HL-60/S4 treated with retinoic acid at 250 ng/mL for 4 days and 3 days (cell line): ENCODE results near the gene USP21.

Experiments
- in situ Hi-C: fragments of 300-500 bp; cut with MboI; formaldehyde crosslinking; loops from 2 replicates; pipeline ENCODE4 v1.7.0; 2022; ENCODE audit warnings: low sequenced_read_pairs

USP21 gene

DNA sequence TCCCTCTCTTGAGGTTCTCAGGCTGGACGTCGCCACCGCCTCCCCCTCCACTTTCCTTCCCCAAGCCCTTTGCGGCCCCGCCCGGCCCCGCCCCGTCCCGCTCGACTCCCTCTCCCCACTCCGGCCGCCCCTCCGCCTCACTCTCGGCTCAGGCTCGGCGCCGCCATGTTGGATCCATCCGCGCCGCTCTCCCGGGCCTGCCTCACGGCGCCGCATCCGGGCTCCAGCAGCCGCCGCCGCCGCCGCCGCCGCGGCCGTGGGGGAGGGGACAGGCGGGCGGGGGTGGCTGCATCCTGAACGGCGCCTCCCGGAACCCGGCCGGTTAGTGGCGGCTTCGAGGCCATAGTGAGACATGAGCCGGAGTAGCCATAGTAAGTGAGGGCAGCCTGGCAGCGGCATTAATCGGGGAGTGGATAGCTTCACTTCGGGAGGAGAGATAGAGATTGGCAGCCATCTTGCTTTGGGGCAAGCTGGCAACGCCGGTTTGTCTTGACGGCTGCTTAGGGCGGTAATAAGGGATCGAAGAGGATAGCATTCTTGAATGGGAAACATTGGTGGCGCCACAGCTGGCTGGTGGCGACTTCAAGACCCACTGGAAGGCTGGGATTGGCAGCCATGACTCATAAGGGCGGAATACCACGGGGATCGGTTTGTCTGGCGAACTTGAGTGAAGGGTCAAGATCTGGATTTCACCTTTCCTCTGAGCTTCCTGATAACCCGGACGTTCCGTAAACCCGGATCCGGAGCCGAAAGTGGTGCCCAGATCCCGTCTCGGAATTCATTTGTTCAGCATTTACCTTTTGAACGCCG is 26.7 kb upstream of the USP21 start, which contains the start of gene DEDD:
Gene DEDD, minus strand, starts transcription at position 258 of the 810 bp plus-strand sequence. CDS start 8,205 bp downstream, outside the sequence.
- in situ Hi-C loops, result no loop called here

DNA sequence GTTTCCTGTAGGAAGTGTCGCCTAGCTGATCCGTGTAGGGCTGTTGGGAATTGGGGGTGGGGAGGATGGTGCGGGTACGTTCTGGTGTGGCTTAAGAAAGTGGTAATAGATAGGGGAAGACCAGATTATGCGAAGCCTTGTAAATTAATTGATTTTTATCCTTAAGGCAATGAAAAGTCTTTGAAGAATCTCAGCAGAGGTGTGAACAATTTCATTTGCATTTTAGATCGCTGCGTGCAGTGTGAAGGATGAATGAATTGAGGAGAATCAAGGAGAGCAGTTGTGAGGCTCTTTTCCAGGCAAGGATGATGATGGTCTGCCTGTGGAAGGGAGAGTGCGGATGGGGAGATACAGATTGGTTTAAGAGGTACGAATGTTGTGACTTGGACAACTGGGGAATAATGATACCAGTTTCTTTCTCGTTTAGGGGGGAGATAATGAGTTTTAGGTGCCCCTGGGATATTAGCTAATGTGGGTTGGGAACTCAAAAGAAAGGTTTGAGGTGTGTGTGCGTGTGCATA is 26.0 kb upstream of the USP21 start:
- in situ Hi-C loops, result no loop called here

GRCh38 chr1:161137881-161138280 is 21.4 kb upstream of the USP21 start:
- in situ Hi-C loops, result no loop called here

GRCh38 chr1:161138431-161138830 is 20.9 kb upstream of the USP21 start:
- in situ Hi-C loops, result no loop called here

DNA sequence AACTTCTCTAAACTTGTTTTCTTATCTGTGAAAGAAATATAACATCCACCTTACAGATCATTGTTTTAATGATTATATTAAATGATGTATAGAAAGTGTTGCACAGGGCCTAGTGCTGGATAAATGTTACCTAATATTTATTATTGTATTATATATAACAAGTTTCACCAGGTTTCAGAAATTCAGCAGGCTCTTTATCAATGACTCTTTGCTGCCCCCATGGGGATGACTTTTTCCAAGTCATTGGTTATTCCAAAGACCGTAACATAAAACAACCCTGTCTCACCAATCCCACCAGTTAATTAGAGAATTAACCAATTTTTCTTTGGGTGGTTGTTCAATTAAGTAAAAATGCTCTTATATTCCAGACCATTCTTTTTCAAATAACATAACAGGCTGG is 19.5 kb upstream of the USP21 start:
- in situ Hi-C loops, result no loop called here

GRCh38 chr1:161140755-161141400 is 18.4 kb upstream of the USP21 start:
- in situ Hi-C loops, result no loop called here

DNA sequence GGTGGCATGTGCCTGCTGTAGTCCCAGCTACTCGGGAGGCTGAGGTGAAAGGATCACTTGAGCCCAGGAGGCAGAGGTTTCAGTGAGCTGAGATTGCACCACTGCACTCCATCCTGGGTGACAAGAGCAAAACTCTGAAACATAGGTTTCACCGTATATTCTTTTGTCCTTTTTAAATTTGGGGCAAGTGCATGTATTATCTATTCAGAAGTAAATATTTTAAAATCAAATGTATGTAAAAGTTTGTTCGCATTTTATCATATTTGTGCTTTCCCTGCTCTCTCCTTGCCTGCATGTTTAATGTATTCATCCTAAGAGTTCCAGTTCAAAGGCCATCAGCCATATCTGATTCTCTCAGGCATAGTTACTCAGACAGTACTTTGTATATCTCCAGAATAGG is 13.5 kb upstream of the USP21 start:
- in situ Hi-C loops, result no loop called here

- in situ Hi-C loops, result no loop called here
These were observed 6.1 kb upstream of the USP21 start for GRCh38 chr1:161153176-161153575.

- in situ Hi-C loops, result no loop called here
These were observed 5.5 kb upstream of the USP21 start, which contains the start of gene UFC1 for GRCh38 chr1:161153682-161154337. UFC1 (plus strand) TSS chr1:161153978; CDS start chr1:161153998, 20 bp downstream.

- in situ Hi-C loops, result no loop called here
These were observed 1.4 kb upstream of the USP21 start for GRCh38 chr1:161157867-161158266.

GRCh38 chr1:161158316-161159010 is 837 bp upstream of the USP21 start:
- in situ Hi-C loops, result no loop called here

DNA sequence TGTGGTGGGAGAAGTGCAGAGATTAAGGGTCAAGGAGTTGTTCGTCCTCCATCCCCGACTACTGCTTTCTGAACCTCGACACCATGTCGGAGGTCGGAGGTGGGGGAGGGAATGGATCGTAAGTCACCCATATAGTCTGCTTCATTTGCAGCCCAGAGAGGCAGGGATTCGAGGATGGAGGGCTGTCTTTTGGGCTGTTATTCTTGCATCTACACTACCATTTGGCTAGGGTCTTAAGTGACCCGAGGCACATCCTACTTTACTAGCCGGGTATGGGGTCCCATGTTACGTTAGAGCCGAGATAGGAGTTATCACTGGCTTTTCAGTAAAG is 578 bp downstream of the USP21 start:
- in situ Hi-C loops, result no loop called here

DNA sequence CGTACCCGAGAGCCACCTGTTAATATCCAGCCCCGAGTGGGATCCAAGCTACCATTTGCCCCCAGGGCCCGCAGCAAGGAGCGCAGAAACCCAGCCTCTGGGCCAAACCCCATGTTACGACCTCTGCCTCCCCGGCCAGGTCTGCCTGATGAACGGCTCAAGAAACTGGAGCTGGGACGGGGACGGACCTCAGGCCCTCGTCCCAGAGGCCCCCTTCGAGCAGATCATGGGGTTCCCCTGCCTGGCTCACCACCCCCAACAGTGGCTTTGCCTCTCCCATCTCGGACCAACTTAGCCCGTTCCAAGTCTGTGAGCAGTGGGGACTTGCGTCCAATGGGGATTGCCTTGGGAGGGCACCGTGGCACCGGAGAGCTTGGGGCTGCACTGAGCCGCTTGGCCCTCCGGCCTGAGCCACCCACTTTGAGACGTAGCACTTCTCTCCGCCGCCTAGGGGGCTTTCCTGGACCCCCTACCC is 1.4 kb downstream of the USP21 start:
- in situ Hi-C loops, result no loop called here

GRCh38 chr1:161161652-161162051 is 2.4 kb downstream of the USP21 start:
- in situ Hi-C loops, result no loop called here

DNA sequence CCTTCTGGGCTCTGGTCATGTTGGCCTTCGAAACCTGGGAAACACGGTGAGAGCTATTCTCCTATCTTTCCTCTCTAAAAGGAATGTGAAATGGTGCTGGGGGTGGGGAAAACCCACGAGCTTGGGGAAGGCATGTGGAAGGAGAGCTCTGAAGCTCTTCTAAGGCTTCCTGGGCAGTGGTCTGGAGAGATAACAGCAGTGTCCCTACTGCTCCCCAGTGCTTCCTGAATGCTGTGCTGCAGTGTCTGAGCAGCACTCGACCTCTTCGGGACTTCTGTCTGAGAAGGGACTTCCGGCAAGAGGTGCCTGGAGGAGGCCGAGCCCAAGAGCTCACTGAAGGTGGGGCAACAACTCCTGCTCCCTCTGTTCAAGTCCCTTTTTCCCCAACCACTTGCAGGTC is 2.8 kb downstream of the USP21 start:
- in situ Hi-C loops, result no loop called here

- in situ Hi-C loops, result no loop called here
These were observed 3.5 kb downstream of the USP21 start for GRCh38 chr1:161162806-161163205.

GRCh38 chr1:161163793-161164192 is 4.5 kb downstream of the USP21 start:
- in situ Hi-C loops, result no loop called here

- in situ Hi-C loops, result no loop called here
These were observed 5.8 kb downstream of the USP21 start for GRCh38 chr1:161164901-161165610.

DNA sequence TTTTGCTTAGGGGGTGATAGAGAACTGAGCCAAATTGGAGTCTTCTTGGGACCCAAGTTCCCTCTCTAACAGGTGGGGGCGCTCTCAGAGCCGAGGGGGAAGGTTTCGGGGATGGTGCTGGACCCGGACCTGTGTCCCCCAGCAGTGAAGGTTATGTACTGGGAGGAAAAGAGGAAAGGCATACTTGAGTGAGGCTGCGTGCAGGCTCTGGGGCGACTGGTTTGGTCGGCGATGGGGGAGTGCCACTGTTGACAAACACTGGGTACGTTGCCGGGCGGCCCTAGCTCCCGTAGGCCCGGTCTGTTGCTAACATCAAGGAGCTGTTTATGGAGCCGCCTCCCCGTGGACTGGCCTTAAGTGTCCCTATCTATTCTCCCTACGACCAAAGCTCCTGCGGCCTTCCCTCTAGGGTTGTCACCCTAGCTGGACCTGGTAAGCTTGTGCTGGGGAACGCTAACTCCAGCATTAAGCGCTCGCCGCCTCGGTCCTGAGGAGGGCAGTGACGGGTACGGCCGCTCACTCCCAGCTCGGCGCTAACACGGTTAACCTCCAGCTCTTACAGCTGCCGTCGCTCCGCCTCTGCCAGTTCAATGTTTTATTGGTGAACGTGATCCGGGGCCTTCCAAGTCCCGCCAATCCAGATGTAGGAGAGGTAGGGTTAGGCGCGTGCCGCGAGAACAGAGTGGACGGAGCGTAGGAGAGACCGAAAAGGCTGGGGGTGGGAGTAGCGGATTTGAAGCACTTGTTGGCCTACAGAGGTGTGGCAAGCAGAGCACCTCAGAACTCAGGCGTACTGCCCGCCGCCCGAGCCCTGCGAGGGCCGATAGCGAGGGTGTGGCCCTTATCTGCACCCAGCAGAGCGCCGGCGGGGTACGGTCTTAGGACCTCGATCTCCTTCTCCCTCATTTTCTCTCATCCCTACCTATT is 6.7 kb downstream of the USP21 start, which contains the start of gene PPOX:
Gene PPOX, plus strand, starts transcription at position 685 of the 927 bp plus-strand sequence. CDS start 422 bp downstream, outside the sequence.
- in situ Hi-C loops, result no loop called here
